HEK293 (cell line): ENCODE data around the gene CPXM2.

Source experiments
- CTCF ChIA-PET: fragments of 350-600 bp; formaldehyde crosslinking; extraction: SDS; loops from one replicate; lab custom pipeline; 2021; ENCODE audit warnings: antibody characterized with exemption; lab: Yijun Ruan, JAX
- POLR2A ChIA-PET: fragments of 300-600 bp; formaldehyde crosslinking; extraction: SDS; loops from one replicate; lab custom pipeline; 2020; ENCODE audit warnings: antibody characterized with exemption, inconsistent platforms; lab: Yijun Ruan, JAX
- H3K27ac ChIP-seq: fragments of 200-500 bp; sonication (Bioruptor generic); 2 replicates; pipeline ENCODE4 v1.5.1; 2014; ENCODE audit warnings: low read depth, low read length, control low read depth, inconsistent platforms; ENCODE audit errors: extremely low read depth
- H3K36me3 ChIP-seq, 2 experiments: fragments of 200-500 bp in 1 of 2; sonication (Bioruptor generic) in 1 of 2; 1 replicate in 1 of 2; 2 replicates in 1 of 2; pipeline ENCODE4 v1.5.1; 2014 to 2017; ENCODE audit warnings: inconsistent platforms in 2 of 2, low read length in 2 of 2; ENCODE audit not compliant: control insufficient read depth in 2 of 2, insufficient read depth in 1 of 2
- H3K4me1 ChIP-seq: fragments of 200-500 bp; sonication (Bioruptor generic); 2 replicates; pipeline ENCODE4 v1.5.1; 2014; ENCODE audit warnings: mild to moderate bottlenecking, low read length, inconsistent platforms; ENCODE audit not compliant: control insufficient read depth, insufficient read depth
- H3K4me3 ChIP-seq: 2 replicates; pipeline ENCODE4 v1.5.1; 2011; ENCODE audit warnings: low read depth, mild to moderate bottlenecking, control low read depth, low read length, moderate library complexity
- H3K9me3 ChIP-seq: fragments of 200-500 bp; sonication (Bioruptor generic); 2 replicates; pipeline ENCODE4 v1.5.1; 2014; ENCODE audit warnings: low read depth, low read length, inconsistent platforms; ENCODE audit not compliant: control insufficient read depth, insufficient read depth
- ATF2 ChIP-seq: fragments of 450-650 bp; formaldehyde crosslinking; IDR thresholded peaks from 2 replicates; pipeline ENCODE4 v1.5.1; 2016; ENCODE audit warnings: missing biosample characterization, missing genetic modification characterization, low read depth
- BCL11B ChIP-seq: fragments of 450-650 bp; formaldehyde crosslinking; IDR thresholded peaks from 2 replicates; pipeline ENCODE4 v1.5.1; 2016; ENCODE audit warnings: low read depth, missing biosample characterization, missing genetic modification characterization
- GLI4 ChIP-seq: fragments of 450-650 bp; formaldehyde crosslinking; IDR thresholded peaks from 2 replicates; pipeline ENCODE4 v1.5.1; 2016; ENCODE audit warnings: missing biosample characterization, missing genetic modification characterization
- GLIS2 ChIP-seq: fragments of 450-650 bp; formaldehyde crosslinking; IDR thresholded peaks from 2 replicates; pipeline ENCODE4 v1.5.1; 2016; ENCODE audit warnings: missing biosample characterization, missing genetic modification characterization
- HIC1 ChIP-seq: fragments of 450-650 bp; formaldehyde crosslinking; IDR thresholded peaks from 2 replicates; pipeline ENCODE4 v1.5.1; 2016; ENCODE audit warnings: missing biosample characterization, missing genetic modification characterization
- OSR2 ChIP-seq: fragments of 450-650 bp; formaldehyde crosslinking; IDR thresholded peaks from 2 replicates; pipeline ENCODE4 v1.5.1; 2016; ENCODE audit warnings: missing biosample characterization, missing genetic modification characterization
- PRDM1 ChIP-seq: fragments of 450-650 bp; formaldehyde crosslinking; IDR thresholded peaks from 2 replicates; pipeline ENCODE4; 2016; ENCODE audit warnings: missing biosample characterization, missing genetic modification characterization
- ZBTB1 ChIP-seq: fragments of 450-650 bp; formaldehyde crosslinking; IDR thresholded peaks from 2 replicates; pipeline ENCODE4 v1.5.1; 2016; ENCODE audit warnings: missing biosample characterization, missing genetic modification characterization
- ZBTB17 ChIP-seq: fragments of 450-650 bp; formaldehyde crosslinking; IDR thresholded peaks from 2 replicates; pipeline ENCODE4 v1.5.1; 2016; ENCODE audit warnings: missing biosample characterization, missing genetic modification characterization
- ZBTB6 ChIP-seq: fragments of 450-650 bp; formaldehyde crosslinking; IDR thresholded peaks from 2 replicates; pipeline ENCODE4 v1.5.1; 2017; ENCODE audit warnings: missing biosample characterization, missing genetic modification characterization
- ZNF10 ChIP-seq: fragments of 450-650 bp; formaldehyde crosslinking; IDR thresholded peaks from 2 replicates; pipeline ENCODE4 v1.5.1; 2017; ENCODE audit warnings: missing biosample characterization, missing genetic modification characterization
- ZNF155 ChIP-seq: fragments of 450-650 bp; formaldehyde crosslinking; IDR thresholded peaks from 2 replicates; pipeline ENCODE4 v1.5.1; 2016; ENCODE audit warnings: missing biosample characterization, missing genetic modification characterization
- ZNF184 ChIP-seq: fragments of 450-650 bp; IDR thresholded peaks from 2 replicates; pipeline ENCODE4 v1.5.1; 2018; ENCODE audit warnings: missing biosample characterization, mild to moderate bottlenecking, missing genetic modification characterization
- ZNF248 ChIP-seq: fragments of 450-650 bp; formaldehyde crosslinking; IDR thresholded peaks from 2 replicates; pipeline ENCODE4 v1.5.1; 2017; ENCODE audit warnings: missing biosample characterization, missing genetic modification characterization
- ZNF354C ChIP-seq: fragments of 450-650 bp; formaldehyde crosslinking; IDR thresholded peaks from 2 replicates; pipeline ENCODE4 v1.5.1; 2016; ENCODE audit warnings: missing biosample characterization, missing genetic modification characterization, low read depth, borderline replicate concordance
- ZNF449 ChIP-seq: fragments of 450-650 bp; formaldehyde crosslinking; IDR thresholded peaks from 2 replicates; pipeline ENCODE4 v1.5.1; 2017; ENCODE audit warnings: missing biosample characterization, mild to moderate bottlenecking, missing genetic modification characterization, moderate library complexity
- ZNF621 ChIP-seq: fragments of 450-650 bp; formaldehyde crosslinking; IDR thresholded peaks from 2 replicates; pipeline ENCODE4 v1.5.1; 2017; ENCODE audit warnings: missing biosample characterization, missing genetic modification characterization
- ZNF692 ChIP-seq: fragments of 450-650 bp; formaldehyde crosslinking; IDR thresholded peaks from 2 replicates; pipeline ENCODE4 v1.5.1; 2016; ENCODE audit warnings: missing biosample characterization, missing genetic modification characterization
- ZNF76 ChIP-seq: fragments of 450-650 bp; formaldehyde crosslinking; IDR thresholded peaks from 2 replicates; pipeline ENCODE4; 2016; ENCODE audit warnings: low read depth, missing biosample characterization, missing genetic modification characterization, borderline replicate concordance

CPXM2 gene

GRCh38 chr10:123857616-123858015, 34.0 kb downstream of the CPXM2 start (continued):
- TF ChIP-seq ZBTB1 (tag by site-specific recombination) (no peak), ZNF10 (tag by site-specific recombination) (no peak), ZBTB17 (tag by site-specific recombination) (no peak), ZNF621 (no peak), ZNF248 (tag by site-specific recombination) (no peak), ZNF76 (tag by site-specific recombination) (no peak), ZNF692 (tag by site-specific recombination) (no peak), OSR2 (tag by site-specific recombination) (no peak)
- TF ChIP-seq, all 188 proteins: peak for 0

GRCh38 chr10:123855008-123855684, 36.5 kb downstream of the CPXM2 start:
- POLR2A ChIA-PET = no interaction called here
- Histone ChIP-seq H3K27ac (no peak overlapping the region), H3K9me3 (no peaks in the 10 kb centered on the region), H3K36me3 (no peaks in the 10 kb centered on the region), H3K4me1 (no peaks in the 10 kb centered on the region), H3K4me3 (no peak overlapping the region)
- TF ChIP-seq ZNF449 (tag by site-specific recombination) (peak; percentile 80), PRDM1 (tag by site-specific recombination) (no peak), BCL11B (tag by site-specific recombination) (no peak)
- CTCF ChIA-PET = interaction anchor here (0.7 kb wide), 1 partner anchor 42 kb away, joined by 3 read pairs; no protein-coding TSS in a partner anchor

GRCh38 chr10:123854498-123854897, 37.1 kb downstream of the CPXM2 start:
- ChIA-PET CTCF (interaction anchor here (0.7 kb wide), 1 partner anchor 42 kb away, joined by 3 read pairs; no protein-coding TSS in a partner anchor), POLR2A (no interaction called here)
- no peaks in the 10 kb centered on the region for H3K9me3 ChIP-seq
- H3K27ac ChIP-seq = no peak overlapping the region
- no peaks in the 10 kb centered on the region for H3K4me1 ChIP-seq
- no peak overlapping the region for H3K4me3 ChIP-seq
- TF ChIP-seq ATF2 (tag by site-specific recombination) (no peak), HIC1 (no peak), ZBTB6 (tag by site-specific recombination) (no peak), GLI4 (tag by site-specific recombination) (no peak), ZNF155 (tag by site-specific recombination) (no peak), ZNF354C (tag by site-specific recombination) (no peak), ZNF184 (tag by site-specific recombination) (no peak), GLIS2 (tag by site-specific recombination) (no peak)
- no peaks in the 10 kb centered on the region for H3K36me3 ChIP-seq
